Measurements from ENCODE around the gene MYL9. TPM values are rescaled to one million over a fixed set of nuclear protein-coding genes. Genes with fewer than 3 reads are reported as not detected.

The MYL9 gene
- total RNA-seq, 1 experiment from 2014 or later = 49.3 TPM

GRCh38 chr20:36499723-36500501 lies 41.4 kb upstream of the MYL9 start:
- H3K79me2 ChIP-seq (ENCODE audit: insufficient read depth, low read length) = peaks cover 5% of the 10 kb centered on the region; the same call in 1 of the 2 replicates
- TF ChIP-seq SRF (IDR thresholded peaks at IDR 0.05; ENCODE audit: low read depth) = no peak
- no peak for TF ChIP-seq CEBPB (IDR thresholded peaks at IDR 0.05; ENCODE audit: low read depth)
- no peak for TF ChIP-seq MAX (IDR thresholded peaks at IDR 0.05)
- no peak for TF ChIP-seq ZBTB33 (IDR thresholded peaks at IDR 0.05; ENCODE audit: extremely low read depth, insufficient replicate concordance, low read length)
- no peak for TF ChIP-seq FOSL1 (IDR thresholded peaks at IDR 0.05; ENCODE audit: low read depth)
- no peak for TF ChIP-seq POLR2A (IDR thresholded peaks at IDR 0.05; ENCODE audit: borderline replicate concordance, extremely low read depth, insufficient read depth, insufficient read length)
- TF ChIP-seq RAD21 (IDR thresholded peaks at IDR 0.05; ENCODE audit: low read depth) = no peak
- TF ChIP-seq CTCF (IDR thresholded peaks at IDR 0.05 in 2 of 3, conservative IDR thresholded peaks at IDR 0.05 in 1 of 3; ENCODE audit: borderline replicate concordance in 1 of 3, insufficient read depth in 1 of 3, low read depth in 2 of 3, low read length in 2 of 3) = no peak
- no peak for TF ChIP-seq ZFX (IDR thresholded peaks at IDR 0.05)
- no peak for TF ChIP-seq EGR1 (IDR thresholded peaks at IDR 0.05; ENCODE audit: low read depth)
- POLR2A ChIA-PET = no interaction called here

More at GRCh38 chr20:36499723-36500501, 41.4 kb upstream of the MYL9 start:
- H3K9ac ChIP-seq (ENCODE audit: low read length) = no peak overlapping the region
- no peak overlapping the region for H2AFZ ChIP-seq (ENCODE audit: low read depth, low read length, poor library complexity, severe bottlenecking)
- no TSS peak for BruUV-seq (replicated peaks)
- DNase-seq (ENCODE audit: low read depth, low spot score) (no peak), ATAC-seq (no peak)
- ChIA-PET RAD21 (ENCODE audit: low non-redundant PET in 1 of 2, low total read pairs in 2 of 2, uncharacterized antibody in 2 of 2, unreplicated experiment in 2 of 2) (no interaction called here), CTCF (no interaction called here)
- H4K20me1 ChIP-seq (ENCODE audit: insufficient read depth) = no peaks in the 10 kb centered on the region
- no peaks in the 10 kb centered on the region for H3K9me2 ChIP-seq (ENCODE audit: insufficient read depth)
- no peaks in the 10 kb centered on the region for H3K27me3 ChIP-seq (ENCODE audit: insufficient read depth, low read length)
- peaks cover 0 to 25% of the 10 kb centered on the region in 2 experiments; a peak in 2 of 4 replicates for H3K36me3 ChIP-seq (ENCODE audit: control insufficient read depth in 1 of 2, insufficient read depth in 2 of 2, low read length in 2 of 2)
- H3K4me1 ChIP-seq (ENCODE audit: control insufficient read depth in 1 of 2, insufficient read depth in 2 of 2, low read length in 2 of 2) = no peaks in the 10 kb centered on the region
- no peak overlapping the region for H3K27ac ChIP-seq (ENCODE audit: low read depth, low read length)
- H3K9me3 ChIP-seq (ENCODE audit: control insufficient read depth in 1 of 2, insufficient read depth in 1 of 2, low read depth in 1 of 2, low read length in 2 of 2) = no peaks in the 10 kb centered on the region
- intact Hi-C loops (cut with micrococcal nuclease) = no loop called here
- no peak overlapping the region for H3K4me3 ChIP-seq (replicated peaks in 1 of 2; ENCODE audit: low read depth in 1 of 2, low read length in 2 of 2)
- no peak overlapping the region for H3K4me2 ChIP-seq (ENCODE audit: low read length)

All from HCT116 (cell line).